ENCODE measurements around the gene OR1J1.

Gene OR1J1

GRCh38 chr9:122468735-122469134 lies 9.0 kb downstream of the OR1J1 start:
- Histone ChIP-seq H3K4me1 (ENCODE audit: low read length) (peaks cover 7% of the 10 kb centered on the region; the same call in 1 of the 2 replicates), H3K27ac (ENCODE audit: low read length) (no peak overlapping the region), H3K36me3 (replicated peaks; ENCODE audit: insufficient read depth, low read length) (no peaks in the 10 kb centered on the region), H3K27me3 (replicated peaks; ENCODE audit: insufficient read depth, low read length) (no peaks in the 10 kb centered on the region), H3K79me2 (ENCODE audit: low read length) (0 out of 2 replicates have a peak, but pooled peaks cover 3% of the 10 kb centered on the region), H2AFZ (ENCODE audit: low read length) (no peak overlapping the region), H3K9ac (ENCODE audit: low read length) (no peak overlapping the region), H3F3A (ENCODE audit: insufficient read depth, low read length) (no peaks in the 10 kb centered on the region), H3K4me2 (ENCODE audit: low read depth, low read length) (no peak overlapping the region), H3K9me3 (replicated peaks; ENCODE audit: insufficient read depth, low read length) (no peaks in the 10 kb centered on the region), H4K20me1 (ENCODE audit: insufficient read depth, low read length) (no peaks in the 10 kb centered on the region), H3K9me2 (replicated peaks; ENCODE audit: insufficient read depth, low read length) (no peaks in the 10 kb centered on the region), H3K4me3 (ENCODE audit: low read length) (no peak overlapping the region)
- DNase-seq = no peak
- TF ChIP-seq CTCF (IDR thresholded peaks at IDR 0.05; ENCODE audit: low read length) (no peak), EZH2 (optimal IDR thresholded peaks at IDR 0.05; ENCODE audit: low read depth, low read length) (no peak), EZH2phosphoT487 (IDR thresholded peaks at IDR 0.05; ENCODE audit: low read length) (no peak)

GRCh38 chr9:122466456-122466855 lies 11.3 kb downstream of the OR1J1 start:
- H3K79me2 ChIP-seq (ENCODE audit: low read length) = 0 out of 2 replicates have a peak, but pooled peaks cover 3% of the 10 kb centered on the region

GRCh38 chr9:122464633-122465567 lies 12.8 kb downstream of the OR1J1 start:
- H3K4me3 ChIP-seq (ENCODE audit: low read length) = peak overlapping the region; percentile 79
- peak overlapping the region; percentile 55 for H3K27ac ChIP-seq (ENCODE audit: low read length)
- DNase-seq = peak; percentile 89
- peaks cover 7% of the 10 kb centered on the region; the same call in 1 of the 2 replicates for H3K4me1 ChIP-seq (ENCODE audit: low read length)
- peak overlapping the region; percentile 93 for H2AFZ ChIP-seq (ENCODE audit: low read length)
- H3F3A ChIP-seq (ENCODE audit: insufficient read depth, low read length) = no peaks in the 10 kb centered on the region
- H4K20me1 ChIP-seq (ENCODE audit: insufficient read depth, low read length) = no peaks in the 10 kb centered on the region
- H3K9me2 ChIP-seq (replicated peaks; ENCODE audit: insufficient read depth, low read length) = no peaks in the 10 kb centered on the region
- no peaks in the 10 kb centered on the region for H3K36me3 ChIP-seq (replicated peaks; ENCODE audit: insufficient read depth, low read length)
- peak; percentile 85 for TF ChIP-seq CTCF (IDR thresholded peaks at IDR 0.05; ENCODE audit: low read length)
- no peak for TF ChIP-seq EZH2 (optimal IDR thresholded peaks at IDR 0.05; ENCODE audit: low read depth, low read length)
- no peak for TF ChIP-seq EZH2phosphoT487 (IDR thresholded peaks at IDR 0.05; ENCODE audit: low read length)
- no peaks in the 10 kb centered on the region for H3K27me3 ChIP-seq (replicated peaks; ENCODE audit: insufficient read depth, low read length)
- 0 out of 2 replicates have a peak, but pooled peaks cover 3% of the 10 kb centered on the region for H3K79me2 ChIP-seq (ENCODE audit: low read length)
- no peaks in the 10 kb centered on the region for H3K9me3 ChIP-seq (replicated peaks; ENCODE audit: insufficient read depth, low read length)
- peak overlapping the region; percentile 63 for H3K9ac ChIP-seq (ENCODE audit: low read length)
- peak overlapping the region; percentile 82 for H3K4me2 ChIP-seq (ENCODE audit: low read depth, low read length)

More at GRCh38 chr9:122466456-122466855, 11.3 kb downstream of the OR1J1 start:
- Histone ChIP-seq H3K27ac (ENCODE audit: low read length) (no peak overlapping the region), H3F3A (ENCODE audit: insufficient read depth, low read length) (no peaks in the 10 kb centered on the region), H2AFZ (ENCODE audit: low read length) (no peak overlapping the region), H3K9me3 (replicated peaks; ENCODE audit: insufficient read depth, low read length) (no peaks in the 10 kb centered on the region), H3K4me1 (ENCODE audit: low read length) (peaks cover 7% of the 10 kb centered on the region; the same call in 1 of the 2 replicates), H4K20me1 (ENCODE audit: insufficient read depth, low read length) (no peaks in the 10 kb centered on the region), H3K9ac (ENCODE audit: low read length) (no peak overlapping the region), H3K36me3 (replicated peaks; ENCODE audit: insufficient read depth, low read length) (no peaks in the 10 kb centered on the region), H3K4me2 (ENCODE audit: low read depth, low read length) (no peak overlapping the region), H3K9me2 (replicated peaks; ENCODE audit: insufficient read depth, low read length) (no peaks in the 10 kb centered on the region), H3K27me3 (replicated peaks; ENCODE audit: insufficient read depth, low read length) (no peaks in the 10 kb centered on the region), H3K4me3 (ENCODE audit: low read length) (no peak overlapping the region)
- DNase-seq = no peak
- TF ChIP-seq EZH2 (optimal IDR thresholded peaks at IDR 0.05; ENCODE audit: low read depth, low read length) (no peak), CTCF (IDR thresholded peaks at IDR 0.05; ENCODE audit: low read length) (no peak), EZH2phosphoT487 (IDR thresholded peaks at IDR 0.05; ENCODE audit: low read length) (no peak)
